WTC11 (cell line): ENCODE measurements around the gene CYP11A1. TPM values are rescaled to one million over a fixed set of nuclear protein-coding genes. Genes with fewer than 3 reads are reported as not detected.

Experiments
- ATAC-seq: fragments of 200-7000 bp; cut with Tn5 transposase; 2 replicates; pipeline ENCODE4 v1.10.0; 2021; ENCODE audit warnings: mild to moderate bottlenecking, moderate library complexity
- CTCF ChIA-PET: fragments of 300-600 bp; sonication (Branson Sonifier 250); formaldehyde crosslinking; loops from one replicate; lab custom pipeline; 2021; ENCODE audit warnings: antibody characterized with exemption; lab: Charles Lee
- POLR2A ChIA-PET: fragments of 350-600 bp; sonication (Branson Sonifier 250); formaldehyde crosslinking; loops from one replicate; lab custom pipeline; 2021; ENCODE audit warnings: antibody characterized with exemption; lab: Charles Lee
- DNase-seq: peaks from one replicate; pipeline ENCODE4 v3.0.0; 2021; ENCODE audit warnings: low spot score
- H3K27ac Mint-ChIP-seq: 2 replicates; pipeline ENCODE4 v1.8.0; 2021; ENCODE audit warnings: mixed read lengths
- H3K27me3 Mint-ChIP-seq: 2 replicates; pipeline ENCODE4 v1.8.0; 2021; ENCODE audit warnings: low read depth, mild to moderate bottlenecking, moderate library complexity, mixed read lengths
- H3K36me3 Mint-ChIP-seq: 2 replicates; pipeline ENCODE4 v1.8.0; 2021; ENCODE audit warnings: mixed read lengths
- H3K4me1 Mint-ChIP-seq: 2 replicates; pipeline ENCODE4 v1.8.0; 2022; ENCODE audit warnings: mixed read lengths
- H3K4me3 Mint-ChIP-seq: 2 replicates; pipeline ENCODE4 v1.8.0; 2021; ENCODE audit warnings: mild to moderate bottlenecking, moderate library complexity, mixed read lengths
- H3K9me3 Mint-ChIP-seq: 2 replicates; pipeline ENCODE4 v1.8.0; 2021; ENCODE audit warnings: mixed read lengths
- ATF2 ChIP-seq: sonication (generic); formaldehyde crosslinking; IDR thresholded peaks from 2 replicates; pipeline ENCODE4 v1.8.1; 2022; ENCODE audit warnings: low read depth, missing genetic modification reagents, borderline replicate concordance
- CBFB ChIP-seq: sonication (generic); formaldehyde crosslinking; IDR thresholded peaks from 2 replicates; pipeline ENCODE4 v1.8.1; 2022; ENCODE audit warnings: mild to moderate bottlenecking, low read depth, missing genetic modification reagents
- ELF4 ChIP-seq: sonication (generic); formaldehyde crosslinking; IDR thresholded peaks from 2 replicates; pipeline ENCODE4 v1.8.1; 2022; ENCODE audit warnings: low read depth, mild to moderate bottlenecking, moderate library complexity, missing genetic modification reagents
- EMX1 ChIP-seq: fragments of 250-450 bp; sonication (Bioruptor Pico); IDR thresholded peaks from 2 replicates; pipeline ENCODE4 v1.8.0; 2021; ENCODE audit warnings: mild to moderate bottlenecking
- JUN ChIP-seq: sonication (generic); formaldehyde crosslinking; IDR thresholded peaks from 2 replicates; pipeline ENCODE4 v1.8.0; 2023; ENCODE audit warnings: mild to moderate bottlenecking, missing genetic modification reagents
- MXD4 ChIP-seq: fragments of 250-450 bp; sonication (Bioruptor Pico); IDR thresholded peaks from 2 replicates; pipeline ENCODE4 v1.8.0; 2021; ENCODE audit warnings: mild to moderate bottlenecking, moderate library complexity, borderline replicate concordance
- SMAD3 ChIP-seq: sonication (generic); formaldehyde crosslinking; IDR thresholded peaks from 2 replicates; pipeline ENCODE4 v1.8.0; 2022; ENCODE audit warnings: missing genetic modification reagents, mild to moderate bottlenecking, borderline replicate concordance
- SMAD4 ChIP-seq: sonication (generic); formaldehyde crosslinking; IDR thresholded peaks from 2 replicates; pipeline ENCODE4 v1.8.0; 2022; ENCODE audit warnings: mild to moderate bottlenecking, missing genetic modification reagents
- SP1 ChIP-seq: sonication (generic); formaldehyde crosslinking; conservative IDR thresholded peaks from 2 replicates; pipeline ENCODE4 v1.8.1; 2022; ENCODE audit warnings: missing genetic modification reagents
- USF2 ChIP-seq: sonication (generic); formaldehyde crosslinking; IDR thresholded peaks from 2 replicates; pipeline ENCODE4 v1.8.1; 2023; ENCODE audit warnings: mild to moderate bottlenecking, missing genetic modification reagents, moderate library complexity
- ZNF232 ChIP-seq: sonication (generic); formaldehyde crosslinking; IDR thresholded peaks from 2 replicates; pipeline ENCODE4 v1.8.0; 2022; ENCODE audit warnings: mild to moderate bottlenecking, missing genetic modification reagents
- ZNF416 ChIP-seq: fragments of 250-450 bp; sonication (Bioruptor Pico); IDR thresholded peaks from 2 replicates; pipeline ENCODE4 v1.9.0; 2021; ENCODE audit warnings: mild to moderate bottlenecking, inconsistent platforms
- total RNA-seq: library from RNA; stranded (reverse); gene quantifications from 3 replicates; pipeline ENCODE4 v1.2.3, GENCODE V29; 2021
- TF ChIP-seq, protein P1 (sequence below): sonication (generic); formaldehyde crosslinking; IDR thresholded peaks from 2 replicates; pipeline ENCODE4 v1.8.1; 2023; ENCODE audit warnings: mild to moderate bottlenecking, missing genetic modification reagents
- TF ChIP-seq, protein P2 (sequence below): sonication (generic); formaldehyde crosslinking; IDR thresholded peaks from 2 replicates; pipeline ENCODE4 v1.8.0; 2023; ENCODE audit warnings: missing genetic modification reagents
- TF ChIP-seq, protein P3 (sequence below): fragments of 250-450 bp; sonication (Bioruptor Pico); IDR thresholded peaks from 2 replicates; pipeline ENCODE4 v1.9.0; 2021; ENCODE audit warnings: mild to moderate bottlenecking
- TF ChIP-seq, protein P4 (sequence below): sonication (generic); formaldehyde crosslinking; IDR thresholded peaks from 2 replicates; pipeline ENCODE4 v1.8.1; 2023; ENCODE audit warnings: mild to moderate bottlenecking, missing genetic modification reagents

The CYP11A1 gene
- total RNA-seq, 1 experiment from 2014 or later, result 3.4 TPM

DNA sequence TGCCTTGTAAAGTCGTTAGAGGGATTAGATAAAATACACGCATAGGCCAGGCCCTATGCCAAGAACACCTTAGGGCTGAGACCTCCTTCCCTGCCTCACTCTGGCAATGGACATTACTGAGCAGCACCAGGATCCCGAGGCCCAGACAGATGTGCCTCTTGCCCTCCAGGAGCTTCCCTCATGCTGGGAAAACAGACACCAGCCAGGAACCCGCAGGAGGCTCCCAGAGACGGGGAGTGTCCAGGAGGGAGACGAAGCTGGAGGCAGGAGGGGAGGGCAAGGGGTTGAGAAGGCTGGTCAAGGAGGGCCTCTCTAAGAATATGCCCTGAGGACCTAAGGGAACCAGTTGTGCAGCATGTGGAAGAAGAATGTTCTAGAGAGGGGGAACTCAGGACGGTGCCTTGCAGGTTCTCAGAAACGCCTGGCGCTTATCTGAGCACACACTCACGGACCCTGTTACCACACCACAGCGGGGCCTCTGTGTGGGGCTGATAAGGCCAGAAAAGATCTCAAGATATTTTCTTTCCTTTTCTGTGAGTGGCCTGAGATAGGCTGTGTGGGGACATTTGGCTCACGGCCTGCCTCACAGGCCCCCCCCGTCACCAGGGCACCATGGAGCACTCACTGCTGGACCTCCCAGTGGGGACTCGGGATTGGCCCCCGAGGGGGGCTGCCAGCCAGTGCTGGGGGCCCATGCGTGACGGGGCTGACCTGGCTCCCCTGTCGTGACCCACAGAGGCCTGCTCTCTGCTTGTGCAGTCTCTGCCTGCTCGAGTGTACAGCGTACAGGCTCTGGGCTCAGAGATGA, 22.0 kb upstream of the CYP11A1 start (continued):
- TF ChIP-seq, protein P1, sequence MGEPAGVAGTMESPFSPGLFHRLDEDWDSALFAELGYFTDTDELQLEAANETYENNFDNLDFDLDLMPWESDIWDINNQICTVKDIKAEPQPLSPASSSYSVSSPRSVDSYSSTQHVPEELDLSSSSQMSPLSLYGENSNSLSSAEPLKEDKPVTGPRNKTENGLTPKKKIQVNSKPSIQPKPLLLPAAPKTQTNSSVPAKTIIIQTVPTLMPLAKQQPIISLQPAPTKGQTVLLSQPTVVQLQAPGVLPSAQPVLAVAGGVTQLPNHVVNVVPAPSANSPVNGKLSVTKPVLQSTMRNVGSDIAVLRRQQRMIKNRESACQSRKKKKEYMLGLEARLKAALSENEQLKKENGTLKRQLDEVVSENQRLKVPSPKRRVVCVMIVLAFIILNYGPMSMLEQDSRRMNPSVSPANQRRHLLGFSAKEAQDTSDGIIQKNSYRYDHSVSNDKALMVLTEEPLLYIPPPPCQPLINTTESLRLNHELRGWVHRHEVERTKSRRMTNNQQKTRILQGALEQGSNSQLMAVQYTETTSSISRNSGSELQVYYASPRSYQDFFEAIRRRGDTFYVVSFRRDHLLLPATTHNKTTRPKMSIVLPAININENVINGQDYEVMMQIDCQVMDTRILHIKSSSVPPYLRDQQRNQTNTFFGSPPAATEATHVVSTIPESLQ (CRISPR knock-in tag), result no peak
- TF ChIP-seq, protein P2, sequence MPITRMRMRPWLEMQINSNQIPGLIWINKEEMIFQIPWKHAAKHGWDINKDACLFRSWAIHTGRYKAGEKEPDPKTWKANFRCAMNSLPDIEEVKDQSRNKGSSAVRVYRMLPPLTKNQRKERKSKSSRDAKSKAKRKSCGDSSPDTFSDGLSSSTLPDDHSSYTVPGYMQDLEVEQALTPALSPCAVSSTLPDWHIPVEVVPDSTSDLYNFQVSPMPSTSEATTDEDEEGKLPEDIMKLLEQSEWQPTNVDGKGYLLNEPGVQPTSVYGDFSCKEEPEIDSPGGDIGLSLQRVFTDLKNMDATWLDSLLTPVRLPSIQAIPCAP (CRISPR knock-in tag), result no peak
- TF ChIP-seq SMAD3 (no peak), JUN (no peak)

DNA sequence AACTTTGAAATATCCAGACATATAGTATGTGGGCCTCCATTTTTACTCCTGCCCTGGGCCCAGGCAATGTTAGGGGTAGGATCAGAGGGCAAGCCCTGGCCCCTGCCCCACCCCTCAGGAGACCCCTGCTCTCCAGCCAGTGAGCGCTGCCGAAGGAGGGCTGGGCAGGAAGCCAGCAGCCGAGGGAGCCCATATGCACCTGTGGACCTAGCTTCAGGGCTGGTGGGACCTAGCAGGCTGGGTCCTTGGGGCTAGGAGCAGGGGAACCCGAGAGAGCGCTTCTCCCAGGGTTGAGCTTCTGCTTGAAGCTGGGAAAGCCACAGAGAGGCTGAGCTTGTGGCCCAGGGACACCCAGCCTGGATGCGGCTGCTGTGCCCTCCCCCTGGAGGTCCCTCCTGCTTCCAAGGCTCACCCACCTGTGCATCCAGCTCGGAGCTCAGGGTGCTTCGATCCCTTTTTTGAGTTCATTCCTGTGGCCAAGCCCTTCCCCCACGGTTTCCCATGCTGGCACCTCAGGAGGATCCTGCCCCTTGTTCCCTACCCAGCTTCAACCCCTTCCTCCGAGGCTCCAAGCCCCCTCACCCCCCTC, 21.0 kb upstream of the CYP11A1 start:
- ATAC-seq (peak; percentile 43), DNase-seq (no peak)
- POLR2A ChIA-PET, result interaction anchor here (1.4 kb wide), 1 partner anchor 73 kb away, joined by 4 read pairs; the partner anchor contains the start of gene UBL7
- Mint-ChIP-seq H3K4me1 (peaks cover 16% of the 10 kb centered on the region), H3K4me3 (no peak overlapping the region), H3K9me3 (no peaks in the 10 kb centered on the region), H3K27me3 (no peaks in the 10 kb centered on the region), H3K36me3 (no peaks in the 10 kb centered on the region), H3K27ac (no peak overlapping the region)
- TF ChIP-seq EMX1 (CRISPR knock-in tag) (no peak), ZNF232 (CRISPR knock-in tag) (no peak), SP1 (CRISPR knock-in tag) (no peak), ATF2 (no peak), ELF4 (CRISPR knock-in tag) (no peak), USF2 (CRISPR knock-in tag) (no peak), CBFB (CRISPR knock-in tag) (no peak), SMAD4 (no peak), JUN (no peak), MXD4 (no peak), ZNF416 (CRISPR knock-in tag) (no peak)
- TF ChIP-seq, protein P3, sequence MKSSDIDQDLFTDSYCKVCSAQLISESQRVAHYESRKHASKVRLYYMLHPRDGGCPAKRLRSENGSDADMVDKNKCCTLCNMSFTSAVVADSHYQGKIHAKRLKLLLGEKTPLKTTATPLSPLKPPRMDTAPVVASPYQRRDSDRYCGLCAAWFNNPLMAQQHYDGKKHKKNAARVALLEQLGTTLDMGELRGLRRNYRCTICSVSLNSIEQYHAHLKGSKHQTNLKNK, result no peak
- TF ChIP-seq, protein P2 (CRISPR knock-in tag), result no peak
- TF ChIP-seq, protein P4, sequence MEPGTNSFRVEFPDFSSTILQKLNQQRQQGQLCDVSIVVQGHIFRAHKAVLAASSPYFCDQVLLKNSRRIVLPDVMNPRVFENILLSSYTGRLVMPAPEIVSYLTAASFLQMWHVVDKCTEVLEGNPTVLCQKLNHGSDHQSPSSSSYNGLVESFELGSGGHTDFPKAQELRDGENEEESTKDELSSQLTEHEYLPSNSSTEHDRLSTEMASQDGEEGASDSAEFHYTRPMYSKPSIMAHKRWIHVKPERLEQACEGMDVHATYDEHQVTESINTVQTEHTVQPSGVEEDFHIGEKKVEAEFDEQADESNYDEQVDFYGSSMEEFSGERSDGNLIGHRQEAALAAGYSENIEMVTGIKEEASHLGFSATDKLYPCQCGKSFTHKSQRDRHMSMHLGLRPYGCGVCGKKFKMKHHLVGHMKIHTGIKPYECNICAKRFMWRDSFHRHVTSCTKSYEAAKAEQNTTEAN (CRISPR knock-in tag), result no peak
- CTCF ChIA-PET, result interaction anchor here (0.7 to 1.8 kb wide), 3 partner anchors 14 to 95 kb away, joined by 3 to 9 read pairs (median 4); no protein-coding TSS in a partner anchor
